ENCODE data around the gene TMC3.

TMC3 gene

GRCh38 chr15:81293728-81294515 is 80.1 kb downstream of the TMC3 start:
- Mint-ChIP-seq H3K27me3 (no peaks in the 10 kb centered on the region), H3K27ac (peak overlapping the region; percentile 90 to 96), H3K9me3 (peaks cover 0 to 4% of the 10 kb centered on the region in 2 donors), H3K4me1 (peaks cover 81% of the 10 kb centered on the region), H3K4me3 (peak overlapping the region; percentile 99 to 100)
- ATAC-seq (peak; percentile 83), DNase-seq (peak; percentile 81 to 93)

- no peaks in the 10 kb centered on the region for H3K27me3 Mint-ChIP-seq
- H3K9me3 Mint-ChIP-seq = peaks cover 8 to 13% of the 10 kb centered on the region in 2 donors
- peak; percentile 40 for ATAC-seq
Measured at GRCh38 chr15:81292523-81293001, 81.5 kb downstream of the TMC3 start.

DNA sequence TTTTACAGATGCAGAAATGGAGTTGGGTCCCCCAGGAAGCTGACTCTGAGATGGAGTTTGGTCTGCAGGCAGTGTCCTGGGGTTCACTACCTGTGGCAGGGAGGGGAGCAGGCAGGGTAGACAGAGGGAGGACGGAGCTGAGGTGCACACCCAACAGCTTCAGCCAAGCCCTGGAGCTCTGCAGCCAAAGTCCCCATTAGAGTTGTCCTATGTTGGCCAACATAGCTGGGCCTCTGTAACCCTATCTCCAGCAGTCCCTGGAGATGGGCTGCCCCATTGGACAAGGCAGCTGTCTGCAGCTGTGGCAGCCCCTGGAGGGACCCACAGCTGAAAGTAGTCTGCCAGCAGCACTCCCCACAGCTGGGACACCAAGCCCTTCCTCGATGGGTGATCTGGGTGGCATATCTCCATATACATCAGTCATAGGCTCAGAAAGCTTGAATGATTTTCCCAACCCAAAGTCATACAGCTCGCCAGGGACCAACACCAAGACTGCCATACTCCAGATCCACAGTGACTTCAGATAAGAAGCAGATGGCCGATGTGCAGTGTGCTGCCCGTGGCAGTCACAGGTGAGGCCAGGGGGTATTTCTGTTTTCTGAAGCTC is 82.0 kb downstream of the TMC3 start:
- peaks cover 98% of the 10 kb centered on the region for H3K4me1 Mint-ChIP-seq
- no peaks in the 10 kb centered on the region for H3K27me3 Mint-ChIP-seq
- H3K4me3 Mint-ChIP-seq = peak overlapping the region; percentile 99 to 100
- DNase-seq (no peak), ATAC-seq (no peak)
- H3K9me3 Mint-ChIP-seq = peaks cover 11 to 17% of the 10 kb centered on the region in 2 donors
- H3K27ac Mint-ChIP-seq = peak overlapping the region; percentile 87 to 97

More at GRCh38 chr15:81292523-81293001, 81.5 kb downstream of the TMC3 start:
- Mint-ChIP-seq H3K4me3 (peak overlapping the region; percentile 99 to 100), H3K4me1 (peaks cover 94% of the 10 kb centered on the region), H3K27ac (peak overlapping the region; percentile 87 to 97)
- DNase-seq = peak in 1 of 2 donors; percentile 66

DNA sequence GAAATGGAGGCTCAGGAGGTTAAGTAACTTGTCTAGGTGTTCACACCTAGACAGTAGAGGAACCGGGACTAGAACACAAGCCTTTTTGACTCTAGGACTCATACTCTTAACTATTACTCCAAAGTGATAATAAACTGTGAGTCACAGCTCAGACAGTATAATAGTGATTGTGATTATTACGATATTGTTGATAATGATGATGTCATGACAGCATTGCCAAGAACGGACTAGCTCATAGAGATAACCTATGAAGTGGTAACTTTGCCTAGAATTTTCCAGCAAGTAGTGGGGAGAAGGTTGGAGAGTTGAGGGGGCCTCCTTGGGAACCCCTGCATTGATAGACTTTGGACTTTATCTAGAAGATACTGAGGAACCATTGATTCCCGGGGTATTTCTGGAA is 84.1 kb downstream of the TMC3 start:
- Mint-ChIP-seq H3K4me1 (peaks cover 98% of the 10 kb centered on the region), H3K9me3 (peaks cover 19 to 21% of the 10 kb centered on the region in 2 donors), H3K27ac (no peak overlapping the region), H3K4me3 (peak overlapping the region in 1 of 2 donors; percentile 3), H3K27me3 (no peaks in the 10 kb centered on the region)
- ATAC-seq (no peak), DNase-seq (no peak)

DNA sequence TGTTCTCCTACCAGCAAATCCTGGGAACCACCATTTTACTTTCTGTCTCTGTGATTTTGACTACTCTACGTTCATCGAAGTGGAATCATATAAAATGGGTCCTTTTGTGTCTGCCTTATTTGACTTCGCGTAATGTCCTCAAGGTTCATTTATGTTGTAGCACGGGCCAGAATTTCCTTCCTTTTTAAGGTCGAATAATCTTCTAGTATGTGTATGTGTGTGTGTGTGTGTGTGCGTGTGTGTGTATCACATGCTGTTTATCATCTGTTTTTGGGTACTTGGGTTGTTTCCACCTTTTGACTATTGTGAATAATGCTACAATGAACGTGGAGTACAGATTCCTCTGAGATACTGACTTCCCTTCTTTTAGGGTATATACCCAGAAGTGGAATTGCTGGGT is 85.4 kb downstream of the TMC3 start:
- no peak for DNase-seq
- no peak overlapping the region for H3K4me3 Mint-ChIP-seq
- no peaks in the 10 kb centered on the region for H3K27me3 Mint-ChIP-seq
- ATAC-seq = no peak
- H3K9me3 Mint-ChIP-seq = peaks cover 19 to 21% of the 10 kb centered on the region in 2 donors
- no peak overlapping the region for H3K27ac Mint-ChIP-seq
- H3K4me1 Mint-ChIP-seq = peaks cover 94% of the 10 kb centered on the region

DNA sequence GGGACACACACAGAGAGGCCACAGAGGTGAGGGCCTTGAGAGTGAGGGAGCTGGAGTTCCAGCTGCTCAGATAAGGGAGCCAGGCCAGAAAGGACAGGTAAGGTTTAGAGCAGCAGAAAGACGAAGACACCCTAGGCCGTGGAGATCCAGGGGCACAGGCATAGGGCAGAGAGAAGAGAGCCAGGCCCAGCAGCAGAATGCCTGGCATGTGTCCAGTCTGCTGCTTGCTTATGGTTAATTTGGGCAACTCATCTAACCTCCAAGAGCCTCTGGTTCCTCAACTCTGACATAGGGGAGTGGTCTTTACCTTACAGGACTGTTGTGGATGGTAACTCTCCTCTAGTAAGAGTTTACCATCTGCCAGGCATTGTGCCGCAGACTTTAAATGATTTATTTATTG is 86.0 kb downstream of the TMC3 start:
- H3K4me3 Mint-ChIP-seq = peak overlapping the region in 1 of 2 donors; percentile 46
- ATAC-seq = no peak

DNA sequence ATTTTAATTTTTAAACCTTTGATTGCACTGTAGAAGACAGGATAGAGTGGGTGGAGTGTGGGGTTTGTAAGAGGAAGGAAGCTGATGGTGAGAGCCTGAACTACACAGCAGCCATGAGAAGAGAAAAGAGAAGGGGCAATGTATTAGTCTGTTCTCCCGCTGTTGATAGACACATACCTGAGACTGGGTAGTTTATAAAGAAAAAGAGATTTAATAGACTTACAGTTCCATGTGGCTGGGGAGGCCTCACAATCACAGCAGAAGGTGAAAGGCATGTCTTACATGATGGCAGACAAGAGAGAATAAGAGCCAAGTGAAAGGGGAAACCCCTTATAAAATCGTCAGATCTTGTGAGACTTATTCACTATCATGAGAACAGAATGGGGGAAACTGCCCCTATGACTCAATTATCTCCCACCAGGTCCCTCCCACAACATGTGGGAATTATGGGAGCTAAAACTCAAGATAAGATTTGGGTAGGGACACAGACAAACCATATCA is 87.3 kb downstream of the TMC3 start:
- peaks cover 19 to 21% of the 10 kb centered on the region in 2 donors for H3K9me3 Mint-ChIP-seq
- H3K4me1 Mint-ChIP-seq = peaks cover 85% of the 10 kb centered on the region
- H3K27me3 Mint-ChIP-seq = no peaks in the 10 kb centered on the region
- peak overlapping the region; percentile 82 to 85 for H3K4me3 Mint-ChIP-seq
- H3K27ac Mint-ChIP-seq = peak overlapping the region; percentile 96 to 97
- DNase-seq (no peak), ATAC-seq (peak; percentile 87)

More for the DNA sequence above, 86.0 kb downstream of the TMC3 start:
- H3K9me3 Mint-ChIP-seq = peaks cover 19 to 21% of the 10 kb centered on the region in 2 donors
- peaks cover 88% of the 10 kb centered on the region for H3K4me1 Mint-ChIP-seq
- H3K27ac Mint-ChIP-seq = peak overlapping the region in 1 of 2 donors; percentile 73
- H3K27me3 Mint-ChIP-seq = no peaks in the 10 kb centered on the region
- no peak for DNase-seq

DNA sequence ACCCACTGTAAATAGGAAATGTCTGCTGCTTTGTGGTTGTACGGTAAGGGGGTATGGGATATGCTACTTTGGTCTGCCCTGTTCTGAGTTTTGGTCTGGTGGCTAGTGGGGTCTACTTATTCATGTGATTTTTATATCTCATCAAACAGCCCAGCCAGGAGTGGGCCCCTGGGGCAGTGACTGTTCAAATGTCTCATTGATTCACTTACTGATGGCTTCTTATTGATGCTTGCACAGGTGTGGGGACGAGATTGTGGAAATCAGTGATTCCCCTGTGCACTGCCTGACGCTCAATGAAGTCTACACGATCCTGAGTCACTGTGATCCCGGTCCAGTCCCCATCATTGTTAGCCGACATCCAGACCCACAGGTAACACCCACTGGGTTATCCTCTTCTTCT is 88.6 kb downstream of the TMC3 start:
- peaks cover 85% of the 10 kb centered on the region for H3K4me1 Mint-ChIP-seq
- peak overlapping the region; percentile 69 to 97 for H3K27ac Mint-ChIP-seq
- peak overlapping the region; percentile 82 to 85 for H3K4me3 Mint-ChIP-seq
- ATAC-seq (no peak), DNase-seq (no peak)
- no peaks in the 10 kb centered on the region for H3K27me3 Mint-ChIP-seq
- peaks cover 19 to 21% of the 10 kb centered on the region in 2 donors for H3K9me3 Mint-ChIP-seq

DNA sequence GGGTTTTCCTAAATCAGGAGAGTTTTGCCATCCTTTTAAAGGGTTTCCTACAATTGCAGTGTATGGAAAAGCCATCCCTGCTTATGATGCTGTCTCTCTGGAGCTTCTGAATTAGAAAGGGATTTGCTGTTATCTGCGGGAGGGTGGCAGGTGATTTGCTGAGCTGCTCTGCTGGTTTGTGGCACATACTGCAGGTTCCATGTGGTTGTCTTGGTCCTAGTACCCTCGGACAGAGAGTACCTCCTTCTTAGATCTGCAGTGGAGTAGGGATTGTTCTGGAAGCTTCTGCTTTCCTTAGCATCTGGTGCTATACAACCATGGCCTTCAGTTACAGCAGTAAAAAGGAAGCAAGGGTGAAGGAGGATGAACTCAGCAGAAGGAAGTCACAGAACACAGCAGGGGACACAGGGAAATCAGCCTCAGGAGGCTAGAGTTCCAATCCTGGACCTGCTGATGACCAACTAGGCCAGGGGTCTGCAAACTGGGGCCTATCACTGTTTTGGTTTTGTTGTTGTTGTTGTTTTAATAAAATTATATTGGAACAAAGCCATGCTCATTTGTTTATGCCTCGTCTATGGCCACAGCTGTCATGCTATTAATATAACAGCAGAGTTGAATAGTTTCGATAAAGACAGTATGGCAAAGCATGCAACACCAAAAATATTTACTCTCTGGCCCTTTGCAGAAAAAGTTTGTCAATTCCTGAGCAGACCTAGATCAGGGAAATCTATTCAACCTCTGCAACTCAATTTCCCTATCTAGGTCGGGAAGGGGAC is 89.6 kb downstream of the TMC3 start:
- peak overlapping the region; percentile 38 to 67 for H3K27ac Mint-ChIP-seq
- DNase-seq (no peak), ATAC-seq (no peak)
- H3K27me3 Mint-ChIP-seq = no peaks in the 10 kb centered on the region
- peaks cover 18 to 22% of the 10 kb centered on the region in 2 donors for H3K9me3 Mint-ChIP-seq
- H3K4me3 Mint-ChIP-seq = peak overlapping the region; percentile 7 to 82
- peaks cover 85% of the 10 kb centered on the region for H3K4me1 Mint-ChIP-seq

DNA sequence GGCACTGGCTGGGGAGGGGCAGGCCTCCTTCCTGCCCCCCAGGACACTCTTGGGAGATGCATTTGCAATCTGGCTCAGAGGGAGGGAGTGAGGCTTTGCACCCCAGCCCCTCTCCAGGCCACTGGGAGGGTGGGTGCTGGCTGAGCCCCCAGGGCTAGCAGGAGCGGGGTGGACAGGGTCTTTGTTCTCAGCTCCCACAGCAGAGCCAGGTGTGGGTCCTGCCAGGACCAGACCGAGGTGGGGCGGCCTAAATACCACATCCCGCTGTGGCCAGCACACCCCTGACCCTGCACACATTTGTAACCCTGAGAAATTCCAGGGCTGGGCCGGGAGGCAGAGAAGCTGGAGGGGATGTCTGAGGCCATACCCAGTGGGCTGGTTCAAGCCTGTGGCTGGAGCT is 91.1 kb downstream of the TMC3 start:
- H3K9me3 Mint-ChIP-seq = peaks cover 16 to 27% of the 10 kb centered on the region in 2 donors
- ATAC-seq = no peak
- H3K27me3 Mint-ChIP-seq = no peaks in the 10 kb centered on the region
- no peak for DNase-seq
- no peak overlapping the region for H3K27ac Mint-ChIP-seq
- peaks cover 76% of the 10 kb centered on the region for H3K4me1 Mint-ChIP-seq
- H3K4me3 Mint-ChIP-seq = no peak overlapping the region

DNA sequence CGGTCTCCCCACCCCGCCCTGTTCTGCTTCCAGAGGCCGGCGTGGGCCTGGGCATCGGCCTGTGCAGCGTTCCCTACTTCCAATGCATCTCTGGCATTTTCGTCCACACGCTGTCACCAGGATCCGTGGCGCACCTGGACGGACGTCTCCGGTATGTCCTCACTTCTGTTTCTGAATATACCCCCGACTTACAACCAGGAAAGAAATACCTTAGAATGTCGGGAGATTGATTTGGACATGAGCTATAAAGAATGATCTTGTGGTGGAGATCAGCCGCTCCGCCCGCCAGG is 91.5 kb downstream of the TMC3 start:
- Mint-ChIP-seq H3K9me3 (peaks cover 17 to 26% of the 10 kb centered on the region in 2 donors), H3K4me3 (no peak overlapping the region), H3K4me1 (peaks cover 73% of the 10 kb centered on the region), H3K27me3 (no peaks in the 10 kb centered on the region), H3K27ac (no peak overlapping the region)
- ATAC-seq (no peak), DNase-seq (no peak)

GRCh38 chr15:81281766-81282605 is 92.0 kb downstream of the TMC3 start:
- Mint-ChIP-seq H3K27me3 (no peaks in the 10 kb centered on the region), H3K4me1 (peaks cover 68% of the 10 kb centered on the region), H3K4me3 (no peak overlapping the region), H3K27ac (peak overlapping the region in 1 of 2 donors; percentile 3), H3K9me3 (peaks cover 16 to 25% of the 10 kb centered on the region in 2 donors)
- ATAC-seq (no peak), DNase-seq (no peak)

DNA sequence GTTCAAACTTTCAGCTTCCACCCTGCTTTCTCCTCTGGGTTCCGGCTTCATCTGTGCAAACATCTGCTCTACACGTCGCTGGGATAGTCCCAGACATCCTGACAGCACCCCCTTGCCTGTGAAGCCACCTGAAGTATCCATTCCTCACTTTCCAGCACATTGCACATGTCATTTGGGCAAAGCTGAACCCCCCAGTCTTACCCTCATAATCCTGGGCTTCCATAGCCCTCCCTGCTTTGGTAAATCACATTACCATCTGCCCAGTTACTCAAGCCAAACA is 92.6 kb downstream of the TMC3 start:
- ATAC-seq = no peak
- H3K27ac Mint-ChIP-seq = peak overlapping the region in 1 of 2 donors; percentile 75
- no peak for DNase-seq
- no peaks in the 10 kb centered on the region for H3K27me3 Mint-ChIP-seq
- H3K9me3 Mint-ChIP-seq = peaks cover 17 to 25% of the 10 kb centered on the region in 2 donors
- no peak overlapping the region for H3K4me3 Mint-ChIP-seq
- H3K4me1 Mint-ChIP-seq = peaks cover 62% of the 10 kb centered on the region
